GM21619 (cell line): ENCODE data around the gene DNAJB8.
A peak's percentile ranks its signal among the peaks of the same experiment; 100 is the strongest.

Experiments used
- ATAC-seq: cut with Tn5 transposase; IDR thresholded peaks from one replicate; pipeline ENCODE4 v1.9.1; 2021; ENCODE audit not compliant: unreplicated experiment

Gene DNAJB8

DNA sequence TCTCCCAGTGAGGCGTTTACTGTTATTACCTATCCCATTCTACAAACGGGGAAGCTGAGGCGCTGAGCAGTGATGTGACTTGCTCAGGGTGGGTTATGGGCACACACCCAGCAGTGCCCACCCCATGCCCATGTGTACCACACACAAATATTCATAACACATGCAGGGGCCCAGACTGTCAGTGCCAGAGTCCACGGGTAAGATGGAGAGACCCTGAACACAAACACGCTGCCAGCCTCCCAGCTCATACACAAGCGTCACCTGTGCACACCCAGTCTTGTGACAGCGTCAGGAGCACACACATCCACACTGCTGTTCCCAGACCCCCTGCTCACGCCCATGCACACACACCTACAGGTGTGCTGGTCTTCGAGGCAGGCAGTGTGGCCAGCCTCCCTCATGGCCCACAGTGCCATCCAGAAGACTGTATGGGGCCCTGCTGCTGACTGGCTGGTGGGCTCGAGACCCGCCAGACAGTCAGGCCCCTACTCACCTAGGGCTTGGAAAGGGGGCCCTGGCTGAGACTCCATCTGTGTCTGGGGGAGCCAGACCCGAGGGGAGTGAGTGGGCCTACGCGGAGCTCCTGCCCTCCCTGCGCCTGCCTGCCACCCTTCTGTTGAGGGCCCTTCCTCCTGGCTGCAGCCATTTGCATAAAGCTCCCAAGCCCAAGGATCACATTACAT lies 39.4 kb downstream of the DNAJB8 start:
- no peak for ATAC-seq

DNA sequence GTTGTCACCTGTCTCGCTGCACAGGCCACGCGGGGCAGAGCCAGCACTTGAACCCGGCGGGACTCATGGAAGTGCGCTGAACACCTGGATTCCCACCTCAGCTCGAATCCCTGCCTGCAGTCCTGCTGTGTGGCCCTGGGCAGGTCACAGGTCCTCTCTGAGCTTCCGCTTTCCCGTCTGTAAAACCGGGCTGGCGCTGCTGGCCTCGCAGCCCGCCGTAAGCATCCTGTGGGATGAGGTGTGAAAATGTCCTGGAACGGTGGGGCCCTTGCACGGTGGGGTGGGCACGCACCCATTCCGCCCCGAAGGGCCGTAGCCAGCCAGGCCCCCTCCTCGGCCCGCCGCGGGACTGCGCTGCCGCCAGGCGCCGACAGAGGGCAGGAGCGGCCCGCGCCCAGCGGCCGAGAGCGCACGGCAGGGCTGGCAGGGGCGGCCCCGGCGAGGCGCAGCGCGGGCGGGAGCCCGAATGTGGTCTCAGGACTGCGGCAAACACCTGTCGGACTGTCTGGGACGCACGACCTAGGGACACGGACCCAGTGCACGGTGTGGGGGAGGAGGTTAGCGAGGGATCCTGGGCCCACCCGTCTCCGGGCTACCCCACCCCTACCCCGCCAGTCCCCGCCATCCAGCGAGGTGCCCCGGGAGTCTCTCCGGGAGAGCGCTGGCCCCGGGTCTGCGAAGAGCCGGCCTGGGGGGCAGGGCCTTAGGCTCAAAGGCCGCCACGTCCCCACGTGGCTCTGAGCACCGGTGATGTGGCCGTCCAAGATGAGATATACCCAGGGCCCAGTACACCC lies 40.4 kb downstream of the DNAJB8 start:
- ATAC-seq = peak; percentile 77

DNA sequence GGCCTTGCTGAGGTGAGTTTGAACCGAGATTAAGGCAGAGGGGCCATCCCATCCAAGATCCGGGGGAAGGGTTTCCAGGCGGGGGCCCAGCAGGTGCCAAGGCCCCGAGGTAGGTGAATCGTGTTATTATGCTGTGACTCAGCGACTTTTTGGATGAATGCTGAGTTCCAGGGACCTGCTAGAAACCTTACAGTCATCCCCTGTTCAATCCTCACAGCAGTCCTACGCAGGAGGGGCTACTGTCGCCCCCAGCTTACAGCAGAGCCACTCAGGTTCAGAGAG lies 40.9 kb downstream of the DNAJB8 start:
- ATAC-seq = no peak

DNA sequence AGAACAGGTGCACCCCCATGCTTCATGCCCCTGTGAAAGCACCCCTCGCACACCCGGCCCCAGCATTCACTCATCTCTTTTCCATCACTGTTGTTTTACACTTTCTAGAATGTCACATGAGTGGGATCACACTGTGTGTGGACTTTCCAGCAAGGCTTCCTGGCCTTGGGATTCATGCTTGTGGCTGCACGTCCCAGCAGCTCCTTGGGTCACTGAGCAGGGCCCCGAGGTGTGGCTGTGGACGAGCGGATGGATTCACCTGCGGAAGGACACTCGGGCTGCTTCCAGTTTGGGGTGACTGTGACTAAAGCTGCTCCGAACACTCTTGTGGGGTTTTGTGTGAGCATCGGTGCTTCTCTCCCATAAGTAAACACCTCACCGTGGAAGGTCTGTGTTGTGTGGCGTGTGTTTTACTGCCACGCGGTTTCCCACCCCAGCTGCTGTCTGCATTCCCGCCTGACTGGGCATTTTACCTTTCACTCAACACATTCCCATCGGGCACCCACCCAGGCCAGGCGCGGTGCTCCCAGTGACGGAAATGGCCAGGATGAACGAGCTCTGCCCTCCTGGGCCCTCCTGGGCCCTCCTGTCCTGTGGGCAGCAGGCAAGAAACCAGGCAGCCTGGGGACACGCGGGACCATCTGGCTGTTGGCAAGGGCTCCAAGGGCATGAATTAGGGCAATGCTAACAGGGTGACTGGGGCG lies 41.4 kb downstream of the DNAJB8 start:
- ATAC-seq = no peak

DNA sequence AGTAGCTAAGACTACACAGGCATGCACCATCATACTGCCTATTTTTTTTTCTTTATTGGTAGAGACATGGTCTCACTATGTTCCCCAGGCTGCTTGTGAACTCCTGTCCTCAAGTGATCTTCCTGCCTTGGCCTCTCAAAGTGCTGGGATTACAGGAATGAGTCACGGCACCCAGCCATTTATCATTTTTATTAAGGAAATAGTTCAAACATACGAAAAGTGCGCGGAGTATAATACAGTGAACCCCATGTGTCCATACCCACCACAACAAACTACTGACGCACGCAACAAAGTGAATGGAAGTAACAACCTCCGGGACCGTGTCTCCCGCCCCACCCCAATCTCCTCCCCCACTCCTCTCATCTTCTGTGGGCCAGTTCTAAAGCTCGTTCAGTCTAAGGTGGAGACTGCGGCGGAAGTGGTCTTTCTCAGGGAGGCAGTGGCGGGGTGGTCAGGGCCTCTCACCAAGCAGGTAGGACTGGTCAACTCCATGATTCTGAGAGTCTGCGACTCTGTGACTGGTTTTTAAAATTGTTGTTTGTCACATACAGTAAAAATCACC lies 42.1 kb downstream of the DNAJB8 start:
- no peak for ATAC-seq

DNA sequence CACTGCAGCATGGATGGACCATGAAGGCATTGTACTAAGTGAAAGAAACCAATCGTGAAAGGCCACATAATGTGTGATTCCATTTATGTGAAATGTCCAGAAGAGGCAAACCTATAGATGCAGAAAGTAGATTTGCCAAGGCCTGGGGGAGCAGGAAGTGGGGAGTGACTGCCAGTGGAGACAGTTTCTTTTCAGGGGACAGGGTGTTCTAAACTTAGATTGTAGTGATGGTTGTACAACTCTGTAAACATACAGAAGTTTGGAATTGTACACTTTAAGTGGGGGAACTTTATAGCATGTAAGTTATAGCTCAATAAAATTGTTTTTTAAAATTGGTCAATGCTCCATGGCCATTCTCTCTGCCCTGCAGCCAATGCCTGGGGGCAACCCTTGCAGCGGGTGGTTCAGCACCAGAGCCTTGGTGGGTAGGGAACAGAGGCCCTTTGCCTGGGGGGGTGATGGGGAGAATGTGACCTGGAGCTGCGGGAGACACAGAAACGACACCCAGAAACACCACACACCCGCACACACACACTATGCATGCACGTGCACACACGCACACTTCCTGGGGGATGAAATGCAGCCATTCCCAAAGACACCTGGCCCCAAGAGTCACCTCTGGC lies 43.1 kb downstream of the DNAJB8 start:
- no peak for ATAC-seq

DNA sequence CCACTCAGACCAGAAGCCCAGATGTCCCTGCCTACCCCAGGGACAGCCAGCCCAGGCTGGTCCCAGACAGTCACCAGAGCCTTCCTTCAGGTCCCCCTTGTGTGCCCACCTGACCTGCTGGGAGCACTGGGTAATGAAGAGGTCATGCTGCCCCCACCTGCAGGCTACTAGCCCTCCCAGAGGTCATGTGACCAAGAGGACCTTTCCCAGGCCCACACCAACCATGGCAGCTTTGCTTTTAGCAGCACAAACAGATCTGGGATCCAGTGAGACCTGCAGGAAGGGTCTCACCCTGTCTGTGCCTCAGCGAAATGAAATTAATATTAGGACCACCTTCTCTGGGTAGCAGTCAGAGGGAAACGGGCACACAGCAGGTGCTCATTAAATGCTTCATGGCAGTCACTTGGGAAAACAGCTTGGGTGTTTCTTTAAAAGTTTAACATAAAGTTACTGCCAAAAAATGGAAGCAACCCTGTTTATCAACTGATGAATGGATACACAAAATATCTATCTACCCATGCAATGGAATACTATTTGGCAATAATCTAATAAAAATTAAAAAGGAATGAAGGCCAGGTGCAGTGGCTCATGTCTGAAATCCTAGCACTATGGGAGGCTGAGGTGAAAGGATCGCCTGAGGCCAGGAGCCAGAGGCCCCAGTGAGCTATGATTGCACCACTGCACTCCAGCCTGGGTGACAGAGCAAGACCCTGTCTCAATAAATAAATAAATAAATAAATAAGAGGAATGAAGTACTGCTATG lies 43.7 kb downstream of the DNAJB8 start:
- no peak for ATAC-seq

DNA sequence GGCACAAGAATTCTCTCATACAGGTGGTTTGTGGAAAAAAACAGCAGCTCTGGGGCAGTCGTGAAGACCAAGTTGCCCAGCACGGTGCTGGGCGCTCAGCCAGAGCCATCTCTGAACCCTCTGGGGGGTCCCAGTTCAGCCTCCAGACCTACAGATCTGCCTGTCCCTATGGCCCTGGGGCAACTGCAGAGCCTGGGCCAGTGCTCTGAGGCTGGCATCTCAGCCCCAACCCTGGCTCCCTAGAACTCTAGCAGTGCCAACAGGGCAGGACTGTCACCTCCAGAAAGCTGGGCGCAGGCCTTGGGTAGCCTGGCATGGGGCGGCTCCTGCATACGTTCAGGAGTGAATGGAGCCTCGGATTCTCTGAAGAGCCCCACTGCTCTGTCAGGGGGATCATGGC lies 44.7 kb downstream of the DNAJB8 start:
- ATAC-seq = no peak

DNA sequence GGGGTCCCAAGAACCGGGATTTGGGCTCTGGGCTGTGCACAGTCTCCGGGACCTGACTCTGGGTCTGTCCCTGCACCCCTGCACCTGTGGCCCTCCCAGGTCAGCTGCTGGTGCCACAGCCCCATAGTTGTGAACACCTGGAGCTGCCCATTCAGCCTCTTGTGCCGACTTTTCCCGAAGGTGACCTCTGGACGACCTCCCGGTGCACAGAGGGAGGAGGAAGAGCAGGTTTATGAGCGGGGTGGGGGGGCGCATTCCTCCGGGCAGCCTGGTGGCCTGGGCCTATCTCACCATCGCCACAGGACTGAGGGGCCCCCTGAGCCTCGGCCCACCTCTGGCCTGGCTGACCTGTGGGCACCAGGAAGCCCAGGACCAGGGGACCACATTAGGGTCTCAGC lies 45.3 kb downstream of the DNAJB8 start:
- ATAC-seq = no peak

DNA sequence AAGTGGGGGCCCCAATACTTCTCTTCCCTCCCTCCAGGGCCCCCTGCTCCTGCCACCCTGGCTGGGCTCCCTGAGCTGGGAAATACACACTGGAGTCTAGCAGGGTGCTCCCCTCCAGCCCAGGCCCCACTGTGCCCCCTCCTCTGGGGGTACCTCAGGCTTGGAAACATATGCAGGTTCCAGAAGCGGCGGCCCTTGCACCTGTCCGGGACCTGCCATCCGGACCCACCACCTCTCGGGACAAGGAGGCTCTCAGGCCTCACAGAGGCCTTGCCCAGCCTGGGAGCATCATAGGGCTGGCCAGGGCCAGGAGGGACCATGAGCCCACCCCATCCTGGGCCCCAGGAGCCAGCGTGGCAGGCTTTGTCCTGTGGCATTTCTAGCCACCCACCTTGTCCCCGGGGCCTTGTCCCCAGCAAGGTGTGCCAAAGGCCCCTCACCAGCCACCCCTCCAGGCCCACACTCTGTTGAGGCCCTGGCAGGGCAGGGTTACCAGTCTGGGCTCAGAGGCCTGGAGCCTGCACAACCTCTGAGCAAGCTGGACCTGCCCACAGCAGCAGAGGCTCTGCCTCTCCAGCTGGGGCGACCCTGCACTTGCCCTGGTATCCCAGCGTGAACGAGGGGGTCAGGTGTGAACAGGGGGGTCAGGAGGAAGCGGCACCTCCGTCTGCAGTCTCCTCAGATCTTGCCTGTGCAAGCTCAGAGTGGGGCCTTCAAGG lies 45.8 kb downstream of the DNAJB8 start:
- no peak for ATAC-seq

DNA sequence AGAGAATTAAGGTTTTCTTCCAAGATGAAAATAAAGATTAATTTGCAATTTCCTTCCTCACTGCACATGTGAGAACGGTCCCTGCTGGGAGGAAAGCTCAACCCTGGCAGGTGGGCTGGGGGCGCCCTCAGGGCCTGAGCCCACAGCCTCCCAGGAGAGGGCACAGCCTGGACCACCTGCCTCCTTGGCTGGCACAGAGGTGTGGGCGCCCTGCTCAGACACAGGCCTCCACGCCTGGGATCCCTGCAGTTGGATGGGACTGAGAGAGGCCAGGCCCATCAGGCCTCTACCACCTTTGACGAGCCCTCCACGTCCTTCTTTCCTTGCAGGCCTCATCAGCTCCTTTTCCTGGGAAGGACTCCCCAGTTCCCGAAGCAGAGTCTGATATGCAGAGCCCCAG lies 46.4 kb downstream of the DNAJB8 start:
- no peak for ATAC-seq

DNA sequence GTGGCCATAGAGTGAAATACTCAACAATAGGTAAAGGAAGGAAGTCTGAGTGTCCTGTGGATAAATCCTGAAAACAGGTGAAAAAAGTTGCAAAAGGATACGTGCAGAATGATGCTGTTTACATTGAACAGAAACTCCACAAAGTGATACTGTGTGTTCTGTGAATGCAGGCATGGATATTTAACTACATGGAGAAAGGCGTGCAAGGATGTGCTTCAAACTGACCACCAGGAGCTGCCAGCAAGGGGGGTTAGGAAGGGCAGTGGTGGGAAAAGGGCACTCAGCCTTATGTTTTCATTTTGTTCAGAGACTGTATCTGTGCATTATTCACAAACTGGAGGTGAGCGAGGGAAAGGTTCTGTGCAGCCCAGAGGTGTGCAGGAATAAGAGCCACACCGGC lies 47.4 kb downstream of the DNAJB8 start:
- no peak for ATAC-seq

DNA sequence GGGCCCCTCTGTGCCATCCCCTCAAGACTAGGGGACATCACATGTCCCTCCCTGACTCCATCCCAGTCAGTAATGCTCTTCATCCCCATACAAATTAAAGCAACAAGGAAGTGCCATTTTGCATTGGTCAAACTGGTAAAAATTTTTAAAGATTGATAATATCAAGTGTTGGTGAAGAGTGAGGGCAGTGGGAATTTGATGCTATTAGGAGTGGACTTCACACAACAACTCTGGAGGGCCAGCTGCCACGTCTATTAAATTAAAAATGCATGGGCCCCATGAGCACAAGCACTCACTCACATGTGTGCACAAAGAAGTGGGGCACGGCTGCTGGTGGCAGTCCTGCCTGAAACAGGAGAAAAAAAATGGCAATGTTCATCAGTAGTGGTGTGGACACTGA lies 47.8 kb downstream of the DNAJB8 start:
- no peak for ATAC-seq

DNA sequence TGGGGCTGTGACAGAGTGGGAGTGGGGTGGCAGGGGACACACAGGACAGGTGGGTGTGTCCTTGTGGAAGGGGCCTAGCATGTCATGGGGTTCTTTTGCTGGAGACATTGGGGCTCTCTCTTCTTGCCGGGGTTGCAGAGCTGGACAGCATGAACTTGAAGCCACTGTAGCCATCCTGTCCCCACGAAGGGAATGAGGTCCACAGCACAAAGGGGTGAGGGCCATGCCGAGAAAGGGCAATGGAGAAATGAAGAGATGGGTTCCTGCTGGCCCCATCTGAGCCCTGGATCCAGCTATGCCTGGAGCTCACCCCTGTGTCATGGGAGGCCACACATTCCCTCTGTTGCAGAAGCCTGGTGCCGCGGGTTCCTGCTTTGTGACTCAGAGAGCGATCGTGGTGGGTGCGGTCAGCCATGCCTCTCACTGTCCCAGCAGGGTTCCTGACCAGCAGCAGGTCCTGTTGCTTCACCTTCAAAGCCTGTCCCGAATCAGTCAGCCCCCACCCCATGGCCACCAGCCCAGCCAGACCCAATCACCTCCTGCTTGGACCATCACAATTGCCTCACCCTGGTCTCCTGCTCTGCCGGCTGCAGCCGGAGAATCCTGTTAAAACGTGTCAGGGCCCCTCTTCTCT lies 50.0 kb downstream of the DNAJB8 start:
- ATAC-seq = no peak

DNA sequence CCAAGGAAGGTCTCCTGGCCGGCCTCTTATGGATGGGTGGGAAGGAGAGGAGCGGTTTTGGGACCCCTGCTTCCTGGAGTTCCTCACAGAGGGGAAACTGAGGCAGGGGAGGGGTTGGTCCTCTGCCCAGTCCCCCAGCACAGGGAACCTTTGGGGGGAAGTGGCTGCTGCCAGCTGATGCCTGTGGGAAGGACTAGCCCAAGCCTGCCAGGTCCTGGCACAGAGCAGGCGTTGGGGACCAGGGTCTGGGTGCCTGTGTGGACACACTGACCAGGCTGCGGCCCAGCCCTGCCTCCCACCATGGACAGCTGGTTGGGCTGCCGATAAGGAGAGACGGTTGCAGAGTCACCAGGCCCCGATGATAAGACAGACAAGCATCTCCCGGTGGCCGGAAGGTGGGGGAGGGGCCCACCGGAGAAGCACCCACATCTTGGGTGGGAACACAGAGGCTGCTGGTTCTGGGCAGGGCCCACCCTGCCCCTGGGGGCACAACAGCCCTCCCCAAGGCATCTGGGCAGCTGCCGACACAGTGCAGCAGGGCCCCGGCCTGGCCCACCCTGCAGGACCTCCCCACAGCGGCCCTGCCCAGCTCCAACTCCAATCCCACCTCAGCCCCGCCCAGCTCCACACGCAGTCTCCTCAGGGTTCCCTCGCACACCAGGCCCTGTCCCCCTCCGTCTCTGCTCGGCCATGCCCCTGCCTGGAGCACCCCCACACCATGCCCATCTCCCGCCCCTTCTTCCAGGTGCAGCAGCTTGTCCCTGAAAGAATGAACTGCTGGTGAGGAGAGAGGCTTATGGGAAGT lies 50.7 kb downstream of the DNAJB8 start:
- ATAC-seq = no peak

DNA sequence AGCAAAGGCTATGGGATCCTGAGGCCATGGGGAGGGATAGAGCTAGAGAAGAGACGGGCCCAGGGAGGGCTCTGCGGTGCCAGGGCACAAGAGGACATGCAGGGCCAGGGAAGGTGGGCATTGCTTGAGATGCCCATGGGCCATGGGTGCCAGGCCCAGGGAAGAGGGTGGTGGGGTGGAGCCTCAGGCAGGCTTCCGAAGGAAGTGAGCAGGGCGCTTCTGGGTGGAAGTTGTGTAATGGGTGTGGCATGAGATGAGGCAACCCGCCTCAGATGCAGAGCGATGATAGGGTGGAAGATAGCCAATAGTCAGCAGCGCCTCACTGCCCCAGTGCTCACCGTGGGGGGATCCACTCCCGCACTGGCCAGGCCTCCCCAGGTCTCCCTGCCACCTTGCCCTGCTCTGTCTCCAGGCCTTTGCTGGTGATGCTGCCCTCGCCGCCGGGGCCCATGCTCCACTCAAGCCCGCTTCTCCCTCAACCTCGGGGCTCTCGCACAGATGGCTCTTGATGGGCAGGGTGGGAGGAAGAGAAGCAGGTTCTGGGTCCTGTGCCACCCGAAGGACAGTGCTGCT lies 51.4 kb downstream of the DNAJB8 start:
- no peak for ATAC-seq

DNA sequence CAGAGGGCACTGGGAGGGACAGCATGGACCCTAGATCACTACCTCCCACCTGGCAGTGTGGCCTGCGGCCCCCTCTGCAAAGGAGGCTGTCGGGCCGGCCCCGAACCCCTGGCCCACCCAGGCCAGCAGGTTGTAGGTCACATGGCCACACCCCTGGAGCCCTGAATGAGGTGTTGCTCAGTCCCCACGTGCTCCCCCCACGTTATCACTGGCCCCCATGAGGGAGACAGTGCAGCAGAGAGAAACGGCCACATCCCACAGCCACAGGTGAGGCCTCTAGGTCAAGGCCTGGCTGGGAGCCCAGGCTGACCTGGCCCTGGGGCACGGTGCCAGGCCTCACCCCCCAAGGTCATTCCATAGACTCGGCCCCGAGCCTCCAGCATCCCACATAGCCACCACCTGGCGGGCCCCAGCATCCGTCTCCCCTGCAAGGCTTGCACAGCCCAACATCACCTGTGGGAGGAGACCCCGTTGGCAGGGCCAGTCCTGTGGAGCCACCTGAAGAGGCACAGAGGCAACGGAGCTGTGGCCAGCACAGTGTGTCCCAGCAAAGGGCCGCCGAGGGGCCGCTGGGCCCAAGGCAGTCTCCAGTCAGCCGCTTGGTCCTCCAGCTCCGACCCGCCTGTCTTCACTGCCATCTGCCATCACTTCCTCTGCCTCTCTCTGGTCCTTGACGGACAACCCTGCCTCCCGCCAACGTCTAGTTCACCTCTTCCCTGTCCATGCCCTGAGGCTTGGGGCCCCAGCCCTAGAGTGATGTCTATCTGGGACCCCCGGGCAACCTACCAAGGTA lies 53.1 kb downstream of the DNAJB8 start:
- ATAC-seq = no peak

DNA sequence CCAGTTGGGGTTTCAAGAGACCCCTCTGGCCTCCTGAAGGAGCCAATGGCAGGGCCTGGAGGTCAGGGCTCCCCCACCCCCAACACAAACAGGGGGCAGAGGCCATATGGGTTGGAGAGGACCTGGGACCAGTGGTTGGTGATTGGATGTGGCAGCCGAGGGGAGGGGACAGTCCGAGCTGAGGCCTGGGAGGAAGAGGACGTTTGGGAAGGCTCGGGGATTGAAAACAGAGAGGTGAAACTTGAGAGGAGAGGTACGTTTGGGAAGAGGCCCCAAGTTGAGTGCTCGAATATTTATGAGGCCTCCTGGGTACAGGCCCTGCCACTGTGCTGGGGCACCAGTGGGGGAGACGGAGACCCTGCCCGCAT lies 53.7 kb downstream of the DNAJB8 start:
- no peak for ATAC-seq
